ENCODE data around the gene TPI1. TPM values are rescaled to one million over a fixed set of nuclear protein-coding genes. Genes with fewer than 3 reads are reported as not detected.
"Not testable (repeated sequence)": the region's sequence is repeated elsewhere in the genome, so short reads cannot be mapped to it uniquely, and the experiment has no call there.

Gene TPI1
- total and polyA plus RNA-seq, 3 donors from 2014 or later, result 347 to 544 (median 356) TPM

DNA sequence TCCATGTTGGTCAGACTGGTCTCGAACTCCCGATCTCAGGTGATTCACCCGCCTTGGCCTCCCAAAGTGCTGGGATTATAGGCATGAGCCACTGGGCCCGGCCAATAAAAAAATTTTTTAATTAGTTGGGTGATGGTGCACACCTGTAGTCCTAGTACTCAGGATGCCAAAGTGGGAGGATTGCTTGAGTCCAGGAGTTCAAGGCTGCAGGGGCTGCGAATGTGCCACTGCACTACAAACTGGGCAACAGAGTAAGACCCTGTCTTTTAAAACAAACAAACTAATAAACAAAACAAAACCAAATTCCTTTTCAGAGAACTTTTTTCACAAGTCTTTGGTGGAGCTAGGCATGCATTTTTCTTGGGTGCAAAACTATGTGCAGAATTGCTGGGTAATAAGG lies 15.9 kb downstream of the TPI1 start:
- WGBS, 2 donors, result 93 to 94% methylated on average over 5 of the region's 5 CpGs

DNA sequence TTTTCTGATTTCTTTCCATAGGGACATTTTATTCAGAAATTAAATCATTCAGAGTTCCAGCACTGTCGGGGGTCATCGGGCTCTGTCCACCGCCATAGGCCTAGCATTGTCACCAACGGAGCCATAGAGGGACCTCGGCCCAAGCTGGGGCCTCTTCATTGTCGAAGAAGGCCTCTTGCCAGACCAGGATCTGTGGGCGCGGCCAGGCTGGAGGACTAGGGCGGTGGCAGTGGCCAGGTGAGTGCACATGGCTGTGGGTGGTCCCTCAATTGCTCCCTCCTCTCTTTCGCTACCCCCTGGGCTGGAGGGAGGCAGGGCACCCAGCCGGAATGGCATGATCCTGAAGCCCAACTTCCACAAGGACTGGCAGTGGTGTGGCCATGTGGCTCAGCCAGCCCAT lies 16.4 kb downstream of the TPI1 start:
- H3K27me3 ChIP-seq, result no peaks in the 10 kb centered on the region
- no peak for TF ChIP-seq POLR2A (IDR thresholded peaks at IDR 0.05)
- no peaks in the 10 kb centered on the region for H3K9me3 ChIP-seq
- WGBS, 2 donors, result 91 to 94% methylated on average over 9 to 11 of the region's 11 CpGs
- no peaks in the 10 kb centered on the region for H3K4me1 ChIP-seq
- H3K27ac ChIP-seq, result no peak overlapping the region
- H3K4me3 ChIP-seq, result no peak overlapping the region
- H3K36me3 ChIP-seq (ENCODE audit: low read depth, missing control alignments), result no peaks in the 10 kb centered on the region
- intact Hi-C loops (cut with DNase I; ENCODE audit: low total_unique reads), result no loop called here
- DNase-seq, result no peak

More for the DNA sequence above, 15.9 kb downstream of the TPI1 start:
- TF ChIP-seq, protein P1, sequence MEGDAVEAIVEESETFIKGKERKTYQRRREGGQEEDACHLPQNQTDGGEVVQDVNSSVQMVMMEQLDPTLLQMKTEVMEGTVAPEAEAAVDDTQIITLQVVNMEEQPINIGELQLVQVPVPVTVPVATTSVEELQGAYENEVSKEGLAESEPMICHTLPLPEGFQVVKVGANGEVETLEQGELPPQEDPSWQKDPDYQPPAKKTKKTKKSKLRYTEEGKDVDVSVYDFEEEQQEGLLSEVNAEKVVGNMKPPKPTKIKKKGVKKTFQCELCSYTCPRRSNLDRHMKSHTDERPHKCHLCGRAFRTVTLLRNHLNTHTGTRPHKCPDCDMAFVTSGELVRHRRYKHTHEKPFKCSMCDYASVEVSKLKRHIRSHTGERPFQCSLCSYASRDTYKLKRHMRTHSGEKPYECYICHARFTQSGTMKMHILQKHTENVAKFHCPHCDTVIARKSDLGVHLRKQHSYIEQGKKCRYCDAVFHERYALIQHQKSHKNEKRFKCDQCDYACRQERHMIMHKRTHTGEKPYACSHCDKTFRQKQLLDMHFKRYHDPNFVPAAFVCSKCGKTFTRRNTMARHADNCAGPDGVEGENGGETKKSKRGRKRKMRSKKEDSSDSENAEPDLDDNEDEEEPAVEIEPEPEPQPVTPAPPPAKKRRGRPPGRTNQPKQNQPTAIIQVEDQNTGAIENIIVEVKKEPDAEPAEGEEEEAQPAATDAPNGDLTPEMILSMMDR (IDR thresholded peaks at IDR 0.05), result no peak
- no peak for TF ChIP-seq POLR2A (IDR thresholded peaks at IDR 0.05)
- no peaks in the 10 kb centered on the region for H3K27me3 ChIP-seq
- DNase-seq, result no peak
- H3K4me1 ChIP-seq, result no peaks in the 10 kb centered on the region
- intact Hi-C loops (cut with DNase I; ENCODE audit: low total_unique reads), result no loop called here
- no peaks in the 10 kb centered on the region for H3K36me3 ChIP-seq (ENCODE audit: low read depth, missing control alignments)
- no peak overlapping the region for H3K27ac ChIP-seq
- no peak overlapping the region for H3K4me3 ChIP-seq
- no peaks in the 10 kb centered on the region for H3K9me3 ChIP-seq

DNA sequence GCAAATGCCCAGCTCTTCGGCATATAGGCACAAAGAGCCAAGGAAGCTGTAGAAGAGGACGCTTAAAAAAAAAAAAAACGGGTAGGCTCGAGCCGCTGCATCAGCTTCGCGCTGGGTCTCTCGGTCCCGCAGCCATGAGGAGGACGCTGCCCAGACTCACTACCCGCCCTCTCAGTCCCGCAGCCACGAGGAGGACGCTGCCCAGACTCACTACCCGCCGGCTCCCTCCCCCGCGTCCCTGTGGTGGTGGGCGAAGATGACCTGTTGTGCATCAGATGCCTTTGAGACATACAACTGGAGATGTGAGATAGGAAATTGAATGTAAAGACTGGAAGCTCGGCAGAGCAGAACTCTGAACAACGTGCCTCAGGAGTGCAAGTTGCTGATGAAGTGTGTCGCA lies 17.2 kb downstream of the TPI1 start:
- H3K27me3 ChIP-seq, result no peaks in the 10 kb centered on the region
- H3K36me3 ChIP-seq (ENCODE audit: low read depth, missing control alignments), result no peaks in the 10 kb centered on the region
- 79 to 80% methylated on average over 19 to 22 of the region's 22 CpGs for WGBS, 2 donors
- H3K4me3 ChIP-seq, result no peak overlapping the region
- TF ChIP-seq POLR2A (IDR thresholded peaks at IDR 0.05), result no peak
- TF ChIP-seq, protein P1 (IDR thresholded peaks at IDR 0.05), result no peak
- intact Hi-C loops (cut with DNase I; ENCODE audit: low total_unique reads), result no loop called here
- H3K9me3 ChIP-seq, result no peaks in the 10 kb centered on the region
- no peak overlapping the region for H3K27ac ChIP-seq
- no peak for DNase-seq
- no peaks in the 10 kb centered on the region for H3K4me1 ChIP-seq

DNA sequence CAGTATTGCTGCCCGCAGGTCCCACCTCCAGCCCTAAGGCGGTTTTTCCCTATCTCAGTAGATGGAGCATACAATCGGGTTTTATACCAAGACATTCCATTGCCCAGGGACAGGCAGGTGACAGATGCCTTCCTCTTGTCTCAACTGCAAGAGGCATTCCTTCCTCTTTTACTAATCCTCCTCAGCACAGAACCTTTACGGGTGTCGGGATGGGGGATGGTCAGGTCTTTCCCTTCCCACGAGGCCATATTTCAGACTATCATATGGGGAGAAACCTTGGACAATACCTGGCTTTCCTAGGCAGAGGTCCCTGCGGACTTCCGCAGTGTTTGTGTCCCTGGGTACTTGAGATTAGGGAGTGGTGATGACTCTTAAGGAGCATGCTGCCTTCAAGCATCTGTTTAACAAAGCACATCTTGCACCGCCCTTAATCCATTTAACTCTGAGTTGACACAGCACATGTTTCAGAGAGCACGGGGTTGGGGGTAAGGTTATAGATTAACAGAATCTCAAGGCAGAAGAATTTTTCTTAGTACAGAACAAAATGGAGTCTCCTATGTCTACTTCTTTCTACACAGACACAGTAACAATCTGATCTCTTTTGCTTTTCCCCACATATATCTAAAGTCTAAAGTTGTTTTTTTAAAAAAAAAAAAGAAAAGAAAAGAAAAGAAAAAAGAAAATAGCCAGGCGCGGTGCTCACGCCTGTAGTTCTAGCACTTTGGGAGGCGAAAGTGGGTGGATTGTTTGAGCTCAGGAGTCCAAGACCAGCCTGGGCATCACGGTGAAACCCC lies 19.1 kb downstream of the TPI1 start:
- intact Hi-C loops (cut with DNase I; ENCODE audit: low total_unique reads); H3K4me1 ChIP-seq; H3K27ac ChIP-seq; DNase-seq; H3K4me3 ChIP-seq; H3K27me3 ChIP-seq; H3K36me3 ChIP-seq (ENCODE audit: low read depth, missing control alignments); H3K9me3 ChIP-seq: not testable (repeated sequence)
- WGBS, 2 donors, result 83% methylated on average over 11 to 12 of the region's 15 CpGs

DNA sequence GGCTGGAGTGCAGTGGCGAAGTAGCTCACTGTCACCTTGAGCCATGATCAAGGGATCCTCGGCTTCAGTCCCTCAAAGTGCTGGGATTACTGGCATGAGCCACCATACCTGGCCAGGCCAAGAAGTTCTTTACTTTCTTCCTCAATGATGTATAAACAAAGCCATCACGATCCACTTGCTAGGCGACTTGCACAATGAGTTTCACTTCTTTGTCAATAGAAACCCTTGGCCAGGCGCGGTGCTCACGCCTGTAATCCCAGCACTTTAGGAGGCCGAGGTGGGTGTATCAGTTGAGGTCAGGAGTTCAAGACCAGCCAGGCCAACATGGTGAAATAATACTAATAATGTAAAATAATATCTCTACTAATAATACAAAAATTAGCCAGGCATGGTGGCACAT lies 20.1 kb downstream of the TPI1 start:
- no peak for DNase-seq
- no peak for TF ChIP-seq POLR2A (IDR thresholded peaks at IDR 0.05)
- TF ChIP-seq, protein P1 (IDR thresholded peaks at IDR 0.05), result no peak
- Histone ChIP-seq H3K4me1 (no peaks in the 10 kb centered on the region), H3K36me3 (ENCODE audit: low read depth, missing control alignments) (no peaks in the 10 kb centered on the region), H3K9me3 (no peaks in the 10 kb centered on the region), H3K27me3 (no peaks in the 10 kb centered on the region), H3K4me3 (no peak overlapping the region), H3K27ac (no peak overlapping the region)
- 86 to 88% methylated on average over 8 of the region's 8 CpGs for WGBS, 2 donors
- intact Hi-C loops (cut with DNase I; ENCODE audit: low total_unique reads), result no loop called here

DNA sequence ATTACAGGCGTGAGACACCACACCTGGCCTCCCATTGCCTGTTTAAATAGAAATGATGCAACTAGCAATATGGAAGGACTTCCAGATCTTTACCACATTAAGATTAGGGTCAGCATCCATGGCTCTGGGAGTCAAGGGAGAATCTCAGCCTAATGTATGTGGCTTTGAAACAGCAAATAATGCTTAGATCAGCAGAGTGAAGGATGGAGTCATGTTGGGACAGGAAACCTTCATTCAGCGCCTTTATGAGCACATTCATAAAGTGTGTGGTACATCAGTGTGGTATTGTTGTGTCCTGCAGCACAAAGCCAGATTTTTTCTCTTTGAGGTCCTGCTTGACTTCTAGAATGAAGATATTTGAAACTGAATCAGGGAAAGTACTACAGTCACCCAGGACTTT lies 21.0 kb downstream of the TPI1 start:
- H3K36me3 ChIP-seq (ENCODE audit: low read depth, missing control alignments), result no peaks in the 10 kb centered on the region
- WGBS, 2 donors, result 82 to 89% methylated on average over 1 to 2 of the region's 2 CpGs
- intact Hi-C loops (cut with DNase I; ENCODE audit: low total_unique reads), result no loop called here

DNA sequence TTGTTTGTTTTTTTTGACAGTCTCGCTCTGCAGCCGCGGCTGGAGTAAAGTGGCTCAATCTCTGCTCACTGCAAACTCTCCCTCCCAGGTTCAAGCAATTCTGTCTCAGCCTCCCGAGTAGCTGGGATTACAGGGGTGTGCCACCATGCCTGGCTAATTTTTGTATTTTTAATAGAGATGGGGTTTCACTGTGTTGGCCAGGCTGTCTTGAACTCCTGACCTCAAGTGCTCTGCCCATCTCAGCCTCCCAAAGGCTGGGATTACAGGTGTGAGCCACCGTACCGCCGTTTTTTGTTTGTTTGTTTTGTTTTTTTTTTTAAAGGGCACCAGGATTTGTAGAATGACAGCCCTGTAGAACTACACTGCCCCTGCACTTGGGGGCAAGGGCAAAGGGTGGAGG lies 21.5 kb downstream of the TPI1 start:
- H3K4me1 ChIP-seq; DNase-seq; intact Hi-C loops (cut with DNase I; ENCODE audit: low total_unique reads); H3K9me3 ChIP-seq; H3K27ac ChIP-seq; H3K4me3 ChIP-seq; H3K36me3 ChIP-seq (ENCODE audit: low read depth, missing control alignments); H3K27me3 ChIP-seq: not testable (repeated sequence)
- 80 to 81% methylated on average over 7 of the region's 7 CpGs for WGBS, 2 donors

More for the DNA sequence above, 21.0 kb downstream of the TPI1 start:
- Histone ChIP-seq H3K9me3 (no peaks in the 10 kb centered on the region), H3K27ac (no peak overlapping the region), H3K4me1 (no peaks in the 10 kb centered on the region), H3K4me3 (no peak overlapping the region), H3K27me3 (no peaks in the 10 kb centered on the region)
- DNase-seq, result no peak
- TF ChIP-seq, protein P1 (IDR thresholded peaks at IDR 0.05), result no peak
- TF ChIP-seq POLR2A (IDR thresholded peaks at IDR 0.05), result no peak

DNA sequence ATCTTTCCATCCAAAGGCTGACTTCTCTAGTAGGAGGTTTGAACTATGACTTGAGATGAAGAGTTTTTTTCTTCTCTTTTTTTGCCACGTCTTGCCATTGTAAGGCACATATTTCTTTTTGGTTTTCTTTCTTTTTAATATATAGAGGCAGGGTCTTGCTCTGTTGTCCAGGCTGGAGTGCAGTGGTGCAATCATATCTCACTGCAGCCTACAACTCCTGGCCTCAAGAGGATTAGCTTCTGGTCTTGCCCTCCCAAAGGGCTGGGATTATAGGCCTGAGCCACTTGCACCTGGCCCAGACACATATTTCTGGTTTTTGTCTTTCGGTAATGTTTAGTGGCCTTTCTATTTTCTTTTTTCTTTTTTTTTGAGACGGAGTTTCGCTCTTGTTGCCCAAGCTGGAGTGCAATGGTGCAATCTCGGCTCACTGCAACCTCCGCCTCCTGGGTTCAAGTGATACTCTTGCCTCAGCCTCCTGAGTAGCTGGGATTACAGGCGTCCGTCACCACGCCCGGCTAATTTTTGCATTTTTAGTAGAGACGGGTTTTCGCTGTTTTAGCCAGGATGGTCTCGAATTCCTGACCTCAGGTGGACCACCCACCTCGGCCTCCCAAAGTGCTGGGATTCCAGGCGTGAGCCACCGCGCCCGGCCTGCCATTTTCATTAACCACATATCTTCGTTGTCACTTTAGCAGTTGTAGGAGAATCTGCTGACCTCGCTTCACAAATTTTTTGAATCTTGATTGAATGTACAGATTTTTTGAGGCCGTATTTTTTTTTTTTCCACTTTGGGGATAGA lies 22.6 kb downstream of the TPI1 start:
- H3K4me3 ChIP-seq, result peak overlapping the region; percentile 39 to 70
- intact Hi-C loops (cut with DNase I; ENCODE audit: low total_unique reads); H3K4me1 ChIP-seq; H3K27me3 ChIP-seq; H3K9me3 ChIP-seq; DNase-seq; H3K36me3 ChIP-seq (ENCODE audit: low read depth, missing control alignments): not testable (repeated sequence)
- WGBS, 2 donors, result 66 to 76% methylated on average over 21 of the region's 21 CpGs
- peak overlapping the region; percentile 92 to 95 for H3K27ac ChIP-seq
